Common myeloid progenitor, CD34-positive (primary cell): Measurements from ENCODE around the gene DNAH17.

Experiments used
- CTCF ChIA-PET: fragments of 350-600 bp; sonication (Branson Sonifier 250); formaldehyde crosslinking; loops from one replicate; lab custom pipeline; 2021; ENCODE audit warnings: antibody characterized with exemption; lab: Charles Lee
- POLR2A ChIA-PET: fragments of 350-600 bp; sonication (Branson Sonifier 250); formaldehyde crosslinking; loops from one replicate; lab custom pipeline; 2021; ENCODE audit warnings: antibody characterized with exemption; lab: Charles Lee
- DNase-seq, 3 donors: peaks; one replicate each; pipeline versions ENCODE4 v3.0.0 to v3.0.0-alpha.2; 2013
- H3K27ac ChIP-seq, 2 experiments: 1 replicate in 1 of 2; 2 replicates in 1 of 2; pipeline ENCODE4 v1.7.0; 2013; ENCODE audit warnings: inconsistent platforms in 2 of 2, low read length in 2 of 2, mild to moderate bottlenecking in 2 of 2, low read depth in 1 of 2, moderate library complexity in 1 of 2; ENCODE audit not compliant: severe bottlenecking in 2 of 2, insufficient read depth in 1 of 2, poor library complexity in 1 of 2
- H3K27me3 ChIP-seq, 5 experiments: replicated peaks in 2 of 5; 1 replicate in 3 of 5; 2 replicates in 2 of 5; pipeline versions ENCODE4 v1.6.1 to v1.7.0; 2013; ENCODE audit warnings: low read length in 4 of 5, mild to moderate bottlenecking in 2 of 5, moderate library complexity in 2 of 5, inconsistent platforms in 1 of 5; ENCODE audit not compliant: insufficient read depth in 5 of 5, control insufficient read depth in 4 of 5
- H3K36me3 ChIP-seq, 4 experiments: 1 replicate in 2 of 4; 2 replicates in 2 of 4; pipeline versions ENCODE4 v1.6.1 to v1.7.0; 2013; ENCODE audit warnings: low read length in 3 of 4, control low read depth in 1 of 4, mild to moderate bottlenecking in 1 of 4; ENCODE audit not compliant: control insufficient read depth in 4 of 4, insufficient read depth in 4 of 4
- H3K4me1 ChIP-seq, 4 experiments: 1 replicate in 3 of 4; 2 replicates in 1 of 4; pipeline versions ENCODE4 v1.6.1 to v1.7.1; 2013; ENCODE audit warnings: low read length in 3 of 4, mild to moderate bottlenecking in 3 of 4, control low read depth in 1 of 4, inconsistent platforms in 1 of 4, moderate library complexity in 1 of 4; ENCODE audit not compliant: control insufficient read depth in 4 of 4, insufficient read depth in 4 of 4; ENCODE audit errors: control extremely low read depth in 1 of 4
- H3K4me3 ChIP-seq, 7 experiments: 1 replicate in 4 of 7; 2 replicates in 3 of 7; pipeline versions ENCODE4 v1.5.1 to v1.7.0; 2013; ENCODE audit warnings: mild to moderate bottlenecking in 7 of 7, low read length in 6 of 7, moderate library complexity in 6 of 7, inconsistent platforms in 2 of 7, low read depth in 2 of 7, control low read depth in 1 of 7; ENCODE audit not compliant: insufficient read depth in 4 of 7, control insufficient read depth in 1 of 7; ENCODE audit errors: extremely low read depth in 1 of 7
- H3K9me3 ChIP-seq, 5 experiments: 1 replicate in 4 of 5; 2 replicates in 1 of 5; pipeline versions ENCODE4 v1.6.1 to v1.7.1; 2013; ENCODE audit warnings: low read length in 4 of 5, mild to moderate bottlenecking in 2 of 5, inconsistent platforms in 1 of 5, low read depth in 1 of 5, moderate library complexity in 1 of 5; ENCODE audit not compliant: control insufficient read depth in 4 of 5, insufficient read depth in 2 of 5; ENCODE audit errors: control extremely low read depth in 1 of 5
- WGBS: methylation state at CpG from one replicate; pipeline ENCODE4 v1.1.5; 2013; ENCODE audit not compliant: insufficient coverage; 5-methylcytosine and 5-hydroxymethylcytosine counted together

DNAH17 gene

GRCh38 chr17:78462148-78462547, 115.0 kb downstream of the DNAH17 start:
- H3K36me3 ChIP-seq: no peaks in the 10 kb centered on the region
- no peak overlapping the region for H3K4me3 ChIP-seq
- WGBS: 92% methylated on average over 4 of the region's 8 CpGs
- H3K9me3 ChIP-seq: no peaks in the 10 kb centered on the region
- no peak for DNase-seq
- H3K27me3 ChIP-seq: no peaks in the 10 kb centered on the region
- CTCF ChIA-PET: interaction anchor here (1.1 to 1.4 kb wide), 2 partner anchors 11 to 12 kb away, joined by 3 to 4 read pairs; no protein-coding TSS in a partner anchor
- no peaks in the 10 kb centered on the region for H3K4me1 ChIP-seq
- no peak overlapping the region for H3K27ac ChIP-seq
- POLR2A ChIA-PET: no interaction called here

- CTCF ChIA-PET: interaction anchor here (1.4 kb wide), 1 partner anchor 11 kb away, joined by 3 read pairs; no protein-coding TSS in a partner anchor
- DNase-seq: no peak
- 76% methylated on average over 5 of the region's 6 CpGs for WGBS
Measured at GRCh38 chr17:78461799-78462053, 115.5 kb downstream of the DNAH17 start.

GRCh38 chr17:78460951-78461798, 116.0 kb downstream of the DNAH17 start:
- POLR2A ChIA-PET: no interaction called here
- H3K4me3 ChIP-seq: no peak overlapping the region
- no peak for DNase-seq
- CTCF ChIA-PET: interaction anchor here (1.4 kb wide), 1 partner anchor 10 kb away, joined by 3 read pairs; no protein-coding TSS in a partner anchor
- no peaks in the 10 kb centered on the region for H3K9me3 ChIP-seq
- H3K36me3 ChIP-seq: no peaks in the 10 kb centered on the region
- no peaks in the 10 kb centered on the region for H3K27me3 ChIP-seq
- no peaks in the 10 kb centered on the region for H3K4me1 ChIP-seq
- no peak overlapping the region for H3K27ac ChIP-seq
- WGBS: 94% methylated on average over 32 of the region's 34 CpGs

More at GRCh38 chr17:78461799-78462053, 115.5 kb downstream of the DNAH17 start:
- POLR2A ChIA-PET: no interaction called here
- no peak overlapping the region for H3K4me3 ChIP-seq
- H3K36me3 ChIP-seq: no peaks in the 10 kb centered on the region
- no peaks in the 10 kb centered on the region for H3K27me3 ChIP-seq
- H3K4me1 ChIP-seq: no peaks in the 10 kb centered on the region
- H3K9me3 ChIP-seq: no peaks in the 10 kb centered on the region
- no peak overlapping the region for H3K27ac ChIP-seq

GRCh38 chr17:78460176-78460675, 117.0 kb downstream of the DNAH17 start:
- 85% methylated on average over 10 of the region's 11 CpGs for WGBS
- Histone ChIP-seq H3K4me1 (no peaks in the 10 kb centered on the region), H3K9me3 (no peaks in the 10 kb centered on the region), H3K36me3 (no peaks in the 10 kb centered on the region), H3K27ac (no peak overlapping the region), H3K27me3 (no peaks in the 10 kb centered on the region), H3K4me3 (no peak overlapping the region)
- ChIA-PET POLR2A (no interaction called here), CTCF (no interaction called here)
- DNase-seq: no peak

GRCh38 chr17:78459696-78460095, 117.5 kb downstream of the DNAH17 start:
- no peak for DNase-seq
- ChIA-PET CTCF (no interaction called here), POLR2A (no interaction called here)
- H3K27ac ChIP-seq: no peak overlapping the region
- H3K27me3 ChIP-seq: no peaks in the 10 kb centered on the region
- no peaks in the 10 kb centered on the region for H3K36me3 ChIP-seq
- 98% methylated on average over 21 of the region's 21 CpGs for WGBS
- H3K4me3 ChIP-seq: no peak overlapping the region
- H3K4me1 ChIP-seq: no peaks in the 10 kb centered on the region
- no peaks in the 10 kb centered on the region for H3K9me3 ChIP-seq

- ChIA-PET POLR2A (no interaction called here), CTCF (no interaction called here)
- no peaks in the 10 kb centered on the region for H3K4me1 ChIP-seq
- H3K4me3 ChIP-seq: no peak overlapping the region
- WGBS: 98% methylated on average over 37 of the region's 37 CpGs
- no peaks in the 10 kb centered on the region for H3K36me3 ChIP-seq
- no peaks in the 10 kb centered on the region for H3K9me3 ChIP-seq
- no peaks in the 10 kb centered on the region for H3K27me3 ChIP-seq
- no peak for DNase-seq
- no peak overlapping the region for H3K27ac ChIP-seq
Measured at GRCh38 chr17:78458736-78459335, 118.4 kb downstream of the DNAH17 start.

- Histone ChIP-seq H3K27ac (no peak overlapping the region), H3K36me3 (no peaks in the 10 kb centered on the region), H3K9me3 (no peaks in the 10 kb centered on the region), H3K4me3 (no peak overlapping the region), H3K27me3 (no peaks in the 10 kb centered on the region), H3K4me1 (no peaks in the 10 kb centered on the region)
- WGBS: 98% methylated on average over 10 of the region's 10 CpGs
- CTCF ChIA-PET: no interaction called here
- DNase-seq: no peak
- POLR2A ChIA-PET: interaction anchor here (0.6 kb wide), 2 partner anchors 79 to 237 kb away, joined by 3 read pairs; no protein-coding TSS in a partner anchor
Measured at GRCh38 chr17:78458091-78458490, 119.1 kb downstream of the DNAH17 start.
